Measurements from ENCODE around the gene COL6A2. TPM values are rescaled to one million over a fixed set of nuclear protein-coding genes. Genes with fewer than 3 reads are reported as not detected.
A peak's percentile ranks its signal among the peaks of the same experiment; 100 is the strongest.

COL6A2 gene
- total and polyA plus RNA-seq, 2 of the 4 experiments (the other 2 are of a cell fraction): 208 to 1,065 TPM

DNA sequence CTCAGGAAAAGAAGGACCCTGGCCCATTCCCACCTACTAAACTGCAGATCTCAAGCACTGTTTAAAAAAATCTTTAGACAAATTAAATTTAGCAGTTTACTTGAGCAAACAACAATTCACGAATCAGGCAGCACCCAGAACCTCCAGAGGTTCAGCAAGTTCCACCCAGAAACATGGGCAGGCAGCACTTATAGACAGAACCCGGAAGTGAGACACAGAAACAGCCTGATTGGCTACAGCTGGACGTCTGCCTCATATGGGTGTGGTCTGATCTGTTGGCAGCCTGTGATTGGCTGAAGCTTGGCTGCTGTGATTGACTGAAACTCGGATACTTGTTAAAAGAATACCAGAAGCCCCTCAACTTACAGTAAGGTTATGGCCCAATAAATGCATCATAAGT, 34.7 kb upstream of the COL6A2 start:
- TF ChIP-seq MXI1 (IDR thresholded peaks at IDR 0.05; ENCODE audit: borderline replicate concordance, low read depth, low read length): no peak
- TF ChIP-seq RAD21 (IDR thresholded peaks at IDR 0.05; ENCODE audit: low read length): no peak
- no peak for TF ChIP-seq CHD1 (IDR thresholded peaks at IDR 0.05; ENCODE audit: low read depth, low read length)
- TF ChIP-seq, protein P1, sequence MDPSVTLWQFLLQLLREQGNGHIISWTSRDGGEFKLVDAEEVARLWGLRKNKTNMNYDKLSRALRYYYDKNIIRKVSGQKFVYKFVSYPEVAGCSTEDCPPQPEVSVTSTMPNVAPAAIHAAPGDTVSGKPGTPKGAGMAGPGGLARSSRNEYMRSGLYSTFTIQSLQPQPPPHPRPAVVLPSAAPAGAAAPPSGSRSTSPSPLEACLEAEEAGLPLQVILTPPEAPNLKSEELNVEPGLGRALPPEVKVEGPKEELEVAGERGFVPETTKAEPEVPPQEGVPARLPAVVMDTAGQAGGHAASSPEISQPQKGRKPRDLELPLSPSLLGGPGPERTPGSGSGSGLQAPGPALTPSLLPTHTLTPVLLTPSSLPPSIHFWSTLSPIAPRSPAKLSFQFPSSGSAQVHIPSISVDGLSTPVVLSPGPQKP (IDR thresholded peaks at IDR 0.05; ENCODE audit: borderline replicate concordance, low read depth, low read length): no peak
- no peak for TF ChIP-seq BHLHE40 (IDR thresholded peaks at IDR 0.05; ENCODE audit: low read depth, low read length)
- TF ChIP-seq RFX5 (IDR thresholded peaks at IDR 0.05; ENCODE audit: low read depth, low read length): no peak
- TF ChIP-seq FOS (IDR thresholded peaks at IDR 0.05; ENCODE audit: low read depth, low read length): no peak
- intact Hi-C loops (cut with micrococcal nuclease): no loop called here
- peaks cover 37% of the 10 kb centered on the region for H3K9me1 ChIP-seq (ENCODE audit: insufficient read depth, low read length)
- BruUV-seq (replicated peaks): no TSS peak
- H2AK9ac ChIP-seq (replicated peaks; ENCODE audit: low read depth, low read length, poor library complexity): no peak overlapping the region
- ATAC-seq (ENCODE audit: low read depth): no peak
- dilution Hi-C loops (cut with HindIII; ENCODE audit: low sequenced_read_pairs, unreplicated experiment): no loop called here
- H4K8ac ChIP-seq (ENCODE audit: low read depth in 2 of 2, low read length in 2 of 2): peak overlapping the region in 1 of 2 experiments; percentile 94; a peak in 1 of 4 replicates
- no peak overlapping the region for H3K4me2 ChIP-seq (ENCODE audit: low read depth, low read length)
- H3K56ac ChIP-seq (ENCODE audit: extremely low read depth, insufficient read depth, low read length): no peak overlapping the region
- no peak for DNase-seq
- H3K4me1 ChIP-seq (ENCODE audit: control insufficient read depth, insufficient read depth, low read length): peaks cover 44% of the 10 kb centered on the region
- H3K27me3 ChIP-seq (ENCODE audit: control insufficient read depth, insufficient read depth, low read length): no peaks in the 10 kb centered on the region
- H3K4me3 ChIP-seq (ENCODE audit: insufficient read depth, low read depth, low read length): no peak overlapping the region
- no peaks in the 10 kb centered on the region for H3K36me3 ChIP-seq (ENCODE audit: control insufficient read depth, insufficient read depth, low read length)
- H2BK120ac ChIP-seq (ENCODE audit: low read depth, low read length): peak overlapping the region; percentile 100; the same call in 1 of the 2 replicates
- POLR2A ChIA-PET (ENCODE audit: unreplicated experiment): no interaction called here
- in situ Hi-C loops (cut with MboI; ENCODE audit: low sequenced_read_pairs): no loop called here
- H3K18ac ChIP-seq (ENCODE audit: low read depth, low read length): no peak overlapping the region; the same call in 1 of the 2 replicates
- no peaks in the 10 kb centered on the region for H4K20me1 ChIP-seq (ENCODE audit: insufficient read depth, low read length)
- peak overlapping the region; percentile 97 for H3K4ac ChIP-seq (ENCODE audit: low read depth, low read length)
- H3K9me3 ChIP-seq (ENCODE audit: control insufficient read depth, insufficient read depth, low read length): peaks cover 6% of the 10 kb centered on the region
- no peak overlapping the region for H3K9ac ChIP-seq (ENCODE audit: low read depth, low read length)
- peak overlapping the region; percentile 97; the same call in 1 of the 2 replicates for H2BK20ac ChIP-seq (ENCODE audit: low read depth, low read length)
- H2BK5ac ChIP-seq (ENCODE audit: low read depth, low read length, poor library complexity, severe bottlenecking): peak overlapping the region; percentile 99
- peak overlapping the region; percentile 100 for H2AK5ac ChIP-seq (ENCODE audit: low read depth, low read length)
- H4K91ac ChIP-seq (ENCODE audit: insufficient read depth, low read depth, low read length): 0 out of 2 replicates have a peak overlapping the region, but pooled peaks have one; percentile 98
- H2BK15ac ChIP-seq (ENCODE audit: low read depth, low read length): peak overlapping the region; percentile 85; the same call in 1 of the 3 replicates
- whole genome bisulfite sequencing, 2 experiments (ENCODE audit: extremely low coverage in 2 of 2, insufficient read length in 1 of 2): 100% methylated on average over 1 of the region's 4 CpGs; no CpG with 5 or more reads in 1 of the 2 experiments
- no peak overlapping the region for H3K23ac ChIP-seq (ENCODE audit: low read depth, low read length)
- peaks cover 3 to 54% of the 10 kb centered on the region in 2 experiments; a peak in 2 of 4 replicates for H3K79me1 ChIP-seq (ENCODE audit: low read depth in 1 of 2, low read length in 2 of 2)
- peak overlapping the region; percentile 78 for H3K14ac ChIP-seq (replicated peaks; ENCODE audit: low read depth, low read length)
- no peak overlapping the region for H4K5ac ChIP-seq (ENCODE audit: low read depth, low read length)
- no peak overlapping the region for H2AFZ ChIP-seq (replicated peaks; ENCODE audit: low read length, poor library complexity)
- CTCF ChIA-PET: no interaction called here
- H3K27ac ChIP-seq (ENCODE audit: insufficient read depth, low read length): no peak overlapping the region; the same call in 1 of the 2 replicates
